OCI-LY3 (cell line): Measurements from ENCODE around the gene SH3RF3.

Source experiments
- H2AFZ ChIP-seq: fragments of 200-600, 300-600 bp; shearing (Covaris generic); 2 replicates; pipeline ENCODE4 v1.6.0; 2014; ENCODE audit warnings: antibody characterized with exemption, low read depth, low read length
- H3K27ac ChIP-seq: fragments of 200-600, 300-600 bp; sonication (generic); 2 replicates; pipeline ENCODE4 v1.5.1; 2014; ENCODE audit warnings: mild to moderate bottlenecking, low read length, moderate library complexity, mixed read lengths
- H3K27me3 ChIP-seq: fragments of 200-600, 300-600 bp; sonication (generic); 2 replicates; pipeline ENCODE4 v1.6.1; 2014; ENCODE audit warnings: low read depth, low read length, mixed read lengths
- H3K36me3 ChIP-seq: fragments of 200-600, 300-600 bp; sonication (generic); replicated peaks from 2 replicates; pipeline ENCODE3; 2014; ENCODE audit warnings: low read depth, low read length, mixed read lengths
- H3K4me1 ChIP-seq: fragments of 300-600, 200-600 bp; sonication (generic); 2 replicates; pipeline ENCODE4 v1.6.1; 2014; ENCODE audit warnings: low read length, mixed read lengths
- H3K4me2 ChIP-seq: fragments of 200-600, 300-600 bp; sonication (generic); 2 replicates; pipeline ENCODE4 v1.6.1; 2014; ENCODE audit warnings: low read length, mixed read lengths
- H3K4me3 ChIP-seq: fragments of 300-600, 200-600 bp; sonication (generic); 2 replicates; pipeline ENCODE4 v1.5.1; 2014; ENCODE audit warnings: antibody characterized with exemption, mild to moderate bottlenecking, low read length, moderate library complexity
- H3K79me2 ChIP-seq: fragments of 300-600, 200-600 bp; shearing (Covaris generic); 2 replicates; pipeline ENCODE4 v1.6.1; 2014; ENCODE audit warnings: mild to moderate bottlenecking, low read length, mixed read lengths
- H3K9ac ChIP-seq: fragments of 300-600, 200-600 bp; shearing (Covaris generic); 2 replicates; pipeline ENCODE4 v1.6.0; 2014; ENCODE audit warnings: mild to moderate bottlenecking, low read length, moderate library complexity
- H3K9me3 ChIP-seq: fragments of 200-600, 300-600 bp; shearing (Covaris generic); 2 replicates; pipeline ENCODE4 v1.6.1; 2014; ENCODE audit warnings: low read length, mixed read lengths; ENCODE audit not compliant: insufficient read depth
- H4K20me1 ChIP-seq: fragments of 200-600, 300-600 bp; sonication (generic); 2 replicates; pipeline ENCODE4 v1.6.1; 2016; ENCODE audit warnings: low read length, mixed read lengths; ENCODE audit not compliant: insufficient read depth
- CTCF ChIP-seq: fragments of 200-600, 300-600 bp; sonication (generic); IDR thresholded peaks from 2 replicates; pipeline ENCODE4 v1.5.1; 2014; ENCODE audit warnings: antibody characterized with exemption, low read length, low read depth
- EZH2phosphoT487 ChIP-seq: fragments of 200-600 bp; shearing (Covaris generic); IDR thresholded peaks from 2 replicates; pipeline ENCODE4 v1.6.1; 2018; ENCODE audit warnings: antibody characterized with exemption, mixed run types, low read depth

The SH3RF3 gene

GRCh38 chr2:109086743-109087020 is 42.3 kb upstream of the SH3RF3 start:
- Histone ChIP-seq H3K27me3 (no peaks in the 10 kb centered on the region), H3K27ac (no peak overlapping the region), H2AFZ (no peak overlapping the region), H3K4me3 (no peak overlapping the region), H4K20me1 (no peaks in the 10 kb centered on the region), H3K9me3 (no peaks in the 10 kb centered on the region), H3K4me2 (no peak overlapping the region), H3K36me3 (no peaks in the 10 kb centered on the region), H3K4me1 (no peaks in the 10 kb centered on the region), H3K9ac (no peak overlapping the region), H3K79me2 (no peaks in the 10 kb centered on the region)
- TF ChIP-seq CTCF (no peak), EZH2phosphoT487 (no peak)

GRCh38 chr2:109087055-109087663 is 41.8 kb upstream of the SH3RF3 start:
- Histone ChIP-seq H3K79me2 (no peaks in the 10 kb centered on the region), H3K9me3 (no peaks in the 10 kb centered on the region), H3K4me1 (no peaks in the 10 kb centered on the region), H3K27ac (no peak overlapping the region), H3K27me3 (no peaks in the 10 kb centered on the region), H3K4me2 (no peak overlapping the region), H3K9ac (no peak overlapping the region), H2AFZ (no peak overlapping the region), H3K36me3 (no peaks in the 10 kb centered on the region), H4K20me1 (no peaks in the 10 kb centered on the region), H3K4me3 (no peak overlapping the region)
- TF ChIP-seq CTCF (no peak), EZH2phosphoT487 (no peak)

GRCh38 chr2:109089602-109090300 is 39.3 kb upstream of the SH3RF3 start:
- Histone ChIP-seq H3K36me3 (no peaks in the 10 kb centered on the region), H3K4me3 (no peak overlapping the region), H2AFZ (no peak overlapping the region), H3K9ac (no peak overlapping the region), H3K79me2 (no peaks in the 10 kb centered on the region), H3K9me3 (no peaks in the 10 kb centered on the region), H3K4me2 (no peak overlapping the region), H3K27ac (no peak overlapping the region), H3K4me1 (no peaks in the 10 kb centered on the region), H4K20me1 (no peaks in the 10 kb centered on the region), H3K27me3 (no peaks in the 10 kb centered on the region)
- TF ChIP-seq CTCF (no peak), EZH2phosphoT487 (no peak)

- Histone ChIP-seq H3K9me3 (no peaks in the 10 kb centered on the region), H3K4me1 (no peaks in the 10 kb centered on the region), H3K79me2 (no peaks in the 10 kb centered on the region)
Observed at GRCh38 chr2:109091526-109091925, 37.5 kb upstream of the SH3RF3 start.

More at GRCh38 chr2:109091526-109091925, 37.5 kb upstream of the SH3RF3 start:
- Histone ChIP-seq H2AFZ (no peak overlapping the region), H3K27me3 (no peaks in the 10 kb centered on the region), H3K4me2 (no peak overlapping the region), H3K36me3 (no peaks in the 10 kb centered on the region), H4K20me1 (no peaks in the 10 kb centered on the region), H3K9ac (no peak overlapping the region), H3K4me3 (no peak overlapping the region), H3K27ac (no peak overlapping the region)
- TF ChIP-seq EZH2phosphoT487 (no peak), CTCF (no peak)
